ENCODE measurements around the gene TMEM242. TPM values are rescaled to one million over a fixed set of nuclear protein-coding genes. Genes with fewer than 3 reads are reported as not detected.

Gene TMEM242
- total and polyA plus RNA-seq, 2 of the 13 experiments (the other 11 are each of a cell fraction or from before 2014, with no cell fraction given): 5.6 to 11.1 TPM

DNA sequence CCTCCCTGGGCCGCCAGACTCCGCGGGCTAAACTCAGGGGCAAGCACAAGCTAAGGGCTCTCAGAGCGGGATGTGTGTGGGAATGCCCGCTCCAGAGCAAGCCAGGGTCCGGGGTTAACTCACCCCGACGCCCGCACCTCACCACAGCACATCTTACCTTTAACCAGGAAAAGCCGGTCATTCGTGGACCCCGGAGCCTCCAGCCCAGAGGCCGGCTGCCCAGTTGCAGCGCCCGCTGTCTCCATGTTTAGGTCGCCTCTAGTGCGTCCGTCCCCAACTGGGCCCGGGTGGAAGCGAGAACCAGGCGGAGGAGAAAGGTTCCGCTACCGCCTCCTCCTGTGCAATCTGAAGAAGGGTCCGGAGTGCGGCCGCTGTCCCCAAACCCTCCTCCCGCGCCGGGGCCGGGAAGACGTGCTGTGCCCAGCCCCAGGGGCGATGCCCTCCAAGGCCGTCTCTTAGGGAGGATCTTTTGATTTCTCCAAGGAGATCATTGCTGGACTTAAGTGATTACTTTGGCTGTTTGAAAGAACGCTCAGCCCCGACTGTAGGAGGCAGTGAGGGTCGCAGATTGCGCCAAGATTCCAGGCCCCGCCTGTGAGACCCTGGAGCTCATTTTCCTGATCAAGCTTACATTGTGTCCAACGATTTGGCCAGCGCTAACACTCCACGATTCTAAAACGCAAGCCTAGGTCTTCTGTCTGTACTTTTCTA lies at the start of gene TMEM242 (continued):
- TF ChIP-seq, protein P1, sequence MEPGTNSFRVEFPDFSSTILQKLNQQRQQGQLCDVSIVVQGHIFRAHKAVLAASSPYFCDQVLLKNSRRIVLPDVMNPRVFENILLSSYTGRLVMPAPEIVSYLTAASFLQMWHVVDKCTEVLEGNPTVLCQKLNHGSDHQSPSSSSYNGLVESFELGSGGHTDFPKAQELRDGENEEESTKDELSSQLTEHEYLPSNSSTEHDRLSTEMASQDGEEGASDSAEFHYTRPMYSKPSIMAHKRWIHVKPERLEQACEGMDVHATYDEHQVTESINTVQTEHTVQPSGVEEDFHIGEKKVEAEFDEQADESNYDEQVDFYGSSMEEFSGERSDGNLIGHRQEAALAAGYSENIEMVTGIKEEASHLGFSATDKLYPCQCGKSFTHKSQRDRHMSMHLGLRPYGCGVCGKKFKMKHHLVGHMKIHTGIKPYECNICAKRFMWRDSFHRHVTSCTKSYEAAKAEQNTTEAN (CRISPR knock-in tag; conservative IDR thresholded peaks at IDR 0.05): peak; percentile 79
- TF ChIP-seq ZNF256 (CRISPR knock-in tag; conservative IDR thresholded peaks at IDR 0.05): peak; percentile 90; the same call in 1 of the 2 replicates
- no peak for TF ChIP-seq ZNF10 (CRISPR knock-in tag; IDR thresholded peaks at IDR 0.05; ENCODE audit: borderline replicate concordance, low read depth)
- peak; percentile 90; the same call in 1 of the 2 replicates for TF ChIP-seq ZNF224 (CRISPR knock-in tag; IDR thresholded peaks at IDR 0.05)
- peak; percentile 97 for TF ChIP-seq ZNF274 (CRISPR knock-in tag; IDR thresholded peaks at IDR 0.05)
- peak; percentile 96 for TF ChIP-seq DNMT1 (CRISPR knock-in tag; IDR thresholded peaks at IDR 0.05)
- TF ChIP-seq GLI4 (CRISPR knock-in tag; IDR thresholded peaks at IDR 0.05; ENCODE audit: borderline replicate concordance): peak; percentile 97; the same call in 1 of the 2 replicates
- TF ChIP-seq ZKSCAN5 (CRISPR knock-in tag; IDR thresholded peaks at IDR 0.05): peak; percentile 79
- no peak for TF ChIP-seq ATM (IDR thresholded peaks at IDR 0.05; ENCODE audit: borderline replicate concordance)
- peak; percentile 95; the same call in 1 of the 2 replicates for TF ChIP-seq SIN3A (IDR thresholded peaks at IDR 0.05; ENCODE audit: borderline replicate concordance, low read depth, low read length)
- TF ChIP-seq, protein P2, sequence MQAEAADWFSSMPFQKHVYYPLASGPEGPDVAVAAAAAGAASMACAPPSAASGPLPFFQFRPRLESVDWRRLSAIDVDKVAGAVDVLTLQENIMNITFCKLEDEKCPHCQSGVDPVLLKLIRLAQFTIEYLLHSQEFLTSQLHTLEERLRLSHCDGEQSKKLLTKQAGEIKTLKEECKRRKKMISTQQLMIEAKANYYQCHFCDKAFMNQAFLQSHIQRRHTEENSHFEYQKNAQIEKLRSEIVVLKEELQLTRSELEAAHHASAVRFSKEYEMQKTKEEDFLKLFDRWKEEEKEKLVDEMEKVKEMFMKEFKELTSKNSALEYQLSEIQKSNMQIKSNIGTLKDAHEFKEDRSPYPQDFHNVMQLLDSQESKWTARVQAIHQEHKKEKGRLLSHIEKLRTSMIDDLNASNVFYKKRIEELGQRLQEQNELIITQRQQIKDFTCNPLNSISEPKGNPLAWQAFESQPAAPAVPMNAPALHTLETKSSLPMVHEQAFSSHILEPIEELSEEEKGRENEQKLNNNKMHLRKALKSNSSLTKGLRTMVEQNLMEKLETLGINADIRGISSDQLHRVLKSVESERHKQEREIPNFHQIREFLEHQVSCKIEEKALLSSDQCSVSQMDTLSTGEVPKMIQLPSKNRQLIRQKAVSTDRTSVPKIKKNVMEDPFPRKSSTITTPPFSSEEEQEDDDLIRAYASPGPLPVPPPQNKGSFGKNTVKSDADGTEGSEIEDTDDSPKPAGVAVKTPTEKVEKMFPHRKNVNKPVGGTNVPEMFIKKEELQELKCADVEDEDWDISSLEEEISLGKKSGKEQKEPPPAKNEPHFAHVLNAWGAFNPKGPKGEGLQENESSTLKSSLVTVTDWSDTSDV (CRISPR knock-in tag; IDR thresholded peaks at IDR 0.05): peak; percentile 80; the same call in 1 of the 2 replicates
- peak; percentile 88; the same call in 1 of the 2 replicates for TF ChIP-seq ZNF737 (CRISPR knock-in tag; IDR thresholded peaks at IDR 0.05; ENCODE audit: borderline replicate concordance)
- TF ChIP-seq ZNF670 (CRISPR knock-in tag; IDR thresholded peaks at IDR 0.05; ENCODE audit: borderline replicate concordance): peak; percentile 100; the same call in 1 of the 2 replicates
- TF ChIP-seq, protein P3, sequence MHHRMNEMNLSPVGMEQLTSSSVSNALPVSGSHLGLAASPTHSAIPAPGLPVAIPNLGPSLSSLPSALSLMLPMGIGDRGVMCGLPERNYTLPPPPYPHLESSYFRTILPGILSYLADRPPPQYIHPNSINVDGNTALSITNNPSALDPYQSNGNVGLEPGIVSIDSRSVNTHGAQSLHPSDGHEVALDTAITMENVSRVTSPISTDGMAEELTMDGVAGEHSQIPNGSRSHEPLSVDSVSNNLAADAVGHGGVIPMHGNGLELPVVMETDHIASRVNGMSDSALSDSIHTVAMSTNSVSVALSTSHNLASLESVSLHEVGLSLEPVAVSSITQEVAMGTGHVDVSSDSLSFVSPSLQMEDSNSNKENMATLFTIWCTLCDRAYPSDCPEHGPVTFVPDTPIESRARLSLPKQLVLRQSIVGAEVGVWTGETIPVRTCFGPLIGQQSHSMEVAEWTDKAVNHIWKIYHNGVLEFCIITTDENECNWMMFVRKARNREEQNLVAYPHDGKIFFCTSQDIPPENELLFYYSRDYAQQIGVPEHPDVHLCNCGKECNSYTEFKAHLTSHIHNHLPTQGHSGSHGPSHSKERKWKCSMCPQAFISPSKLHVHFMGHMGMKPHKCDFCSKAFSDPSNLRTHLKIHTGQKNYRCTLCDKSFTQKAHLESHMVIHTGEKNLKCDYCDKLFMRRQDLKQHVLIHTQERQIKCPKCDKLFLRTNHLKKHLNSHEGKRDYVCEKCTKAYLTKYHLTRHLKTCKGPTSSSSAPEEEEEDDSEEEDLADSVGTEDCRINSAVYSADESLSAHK (CRISPR knock-in tag; IDR thresholded peaks at IDR 0.05; ENCODE audit: borderline replicate concordance): no peak
- TF ChIP-seq, protein P4, sequence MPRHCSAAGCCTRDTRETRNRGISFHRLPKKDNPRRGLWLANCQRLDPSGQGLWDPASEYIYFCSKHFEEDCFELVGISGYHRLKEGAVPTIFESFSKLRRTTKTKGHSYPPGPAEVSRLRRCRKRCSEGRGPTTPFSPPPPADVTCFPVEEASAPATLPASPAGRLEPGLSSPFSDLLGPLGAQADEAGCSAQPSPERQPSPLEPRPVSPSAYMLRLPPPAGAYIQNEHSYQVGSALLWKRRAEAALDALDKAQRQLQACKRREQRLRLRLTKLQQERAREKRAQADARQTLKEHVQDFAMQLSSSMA (CRISPR knock-in tag; IDR thresholded peaks at IDR 0.05): peak; percentile 96
- TF ChIP-seq ZNF367 (CRISPR knock-in tag; IDR thresholded peaks at IDR 0.05; ENCODE audit: borderline replicate concordance): peak; percentile 89
- TF ChIP-seq RXRA (CRISPR knock-in tag; IDR thresholded peaks at IDR 0.05): peak; percentile 95
- TF ChIP-seq, protein P5, sequence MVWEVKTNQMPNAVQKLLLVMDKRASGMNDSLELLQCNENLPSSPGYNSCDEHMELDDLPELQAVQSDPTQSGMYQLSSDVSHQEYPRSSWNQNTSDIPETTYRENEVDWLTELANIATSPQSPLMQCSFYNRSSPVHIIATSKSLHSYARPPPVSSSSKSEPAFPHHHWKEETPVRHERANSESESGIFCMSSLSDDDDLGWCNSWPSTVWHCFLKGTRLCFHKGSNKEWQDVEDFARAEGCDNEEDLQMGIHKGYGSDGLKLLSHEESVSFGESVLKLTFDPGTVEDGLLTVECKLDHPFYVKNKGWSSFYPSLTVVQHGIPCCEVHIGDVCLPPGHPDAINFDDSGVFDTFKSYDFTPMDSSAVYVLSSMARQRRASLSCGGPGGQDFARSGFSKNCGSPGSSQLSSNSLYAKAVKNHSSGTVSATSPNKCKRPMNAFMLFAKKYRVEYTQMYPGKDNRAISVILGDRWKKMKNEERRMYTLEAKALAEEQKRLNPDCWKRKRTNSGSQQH (CRISPR knock-in tag; IDR thresholded peaks at IDR 0.05; ENCODE audit: low read depth): peak; percentile 98
- 0 out of 2 replicates have a peak, but pooled peaks have one; percentile 70 for TF ChIP-seq ZNF850 (CRISPR knock-in tag; conservative IDR thresholded peaks at IDR 0.05)
- TF ChIP-seq MATR3 (CRISPR knock-in tag; IDR thresholded peaks at IDR 0.05): no peak
- TF ChIP-seq DR1 (CRISPR knock-in tag; IDR thresholded peaks at IDR 0.05): peak; percentile 91
